BJ (cell line): ENCODE data around the gene NRG3. TPM values are rescaled to one million over a fixed set of nuclear protein-coding genes. Genes with fewer than 3 reads are reported as not detected.

Source experiments
- CTCF ChIA-PET: fragments of 350-600 bp; formaldehyde crosslinking; extraction: SDS; loops from one replicate; lab custom pipeline; 2021; ENCODE audit warnings: antibody characterized with exemption, inconsistent platforms; lab: Yijun Ruan, JAX
- POLR2A ChIA-PET: fragments of 300-600 bp; sonication (Branson Sonifier 250); formaldehyde crosslinking; extraction: SDS; loops from one replicate; lab custom pipeline; 2021; ENCODE audit warnings: antibody characterized with exemption; lab: Charles Lee
- DNase-seq: peaks from one replicate; pipeline ENCODE4 v3.0.0-alpha.2; 2011; ENCODE audit warnings: low read depth
- H3K27me3 ChIP-seq: 2 replicates; pipeline ENCODE4 v1.6.0; 2011; ENCODE audit warnings: low read length; ENCODE audit not compliant: control insufficient read depth, insufficient read depth
- H3K36me3 ChIP-seq: 2 replicates; pipeline ENCODE4 v1.5.1; 2011; ENCODE audit warnings: low read length; ENCODE audit not compliant: control insufficient read depth, insufficient read depth
- H3K4me3 ChIP-seq: 2 replicates; pipeline ENCODE4 v1.5.1; 2011; ENCODE audit warnings: low read depth, mild to moderate bottlenecking, control low read depth, low read length
- CTCF ChIP-seq: IDR thresholded peaks from 2 replicates; pipeline ENCODE4 v1.5.1; 2011; ENCODE audit warnings: low read depth, mild to moderate bottlenecking, control low read depth, inconsistent platforms, low read length, moderate library complexity; ENCODE audit not compliant: insufficient read depth
- polyA plus RNA-seq: library from polyadenylated mRNA; depleted of rRNA; stranded (reverse); fragments of >200 nt; gene quantifications from 2 replicates; pipeline ENCODE4 v1.2.3, GENCODE V29; 2011

NRG3 gene
- polyA plus RNA-seq, 1 experiment, result not detected

GRCh38 chr10:81978238-81978637 is 103.2 kb downstream of the NRG3 start:
- ChIA-PET CTCF (no interaction called here), POLR2A (no interaction called here)
- H3K27me3 ChIP-seq, result no peaks in the 10 kb centered on the region
- no peak for TF ChIP-seq CTCF
- DNase-seq, result no peak
- no peaks in the 10 kb centered on the region for H3K36me3 ChIP-seq
- no peak overlapping the region for H3K4me3 ChIP-seq

GRCh38 chr10:81981724-81982123 is 106.7 kb downstream of the NRG3 start:
- no peak for DNase-seq
- ChIA-PET POLR2A (no interaction called here), CTCF (no interaction called here)
- TF ChIP-seq CTCF, result no peak
- H3K4me3 ChIP-seq, result no peak overlapping the region
- no peaks in the 10 kb centered on the region for H3K27me3 ChIP-seq
- no peaks in the 10 kb centered on the region for H3K36me3 ChIP-seq

GRCh38 chr10:81984428-81984827 is 109.4 kb downstream of the NRG3 start:
- no peak for DNase-seq
- POLR2A ChIA-PET, result no interaction called here
- H3K27me3 ChIP-seq, result no peaks in the 10 kb centered on the region
- no peak for TF ChIP-seq CTCF
- no peak overlapping the region for H3K4me3 ChIP-seq
- CTCF ChIA-PET, result no interaction called here
- H3K36me3 ChIP-seq, result no peaks in the 10 kb centered on the region

- H3K4me3 ChIP-seq, result no peak overlapping the region
- no peaks in the 10 kb centered on the region for H3K27me3 ChIP-seq
- no peak for DNase-seq
- ChIA-PET POLR2A (no interaction called here), CTCF (no interaction called here)
- H3K36me3 ChIP-seq, result no peaks in the 10 kb centered on the region
- no peak for TF ChIP-seq CTCF
These were observed 120.3 kb downstream of the NRG3 start for GRCh38 chr10:81995254-81995653.

GRCh38 chr10:81996927-81997326 is 121.9 kb downstream of the NRG3 start:
- DNase-seq, result no peak
- Histone ChIP-seq H3K4me3 (no peak overlapping the region), H3K36me3 (no peaks in the 10 kb centered on the region), H3K27me3 (no peaks in the 10 kb centered on the region)
- no peak for TF ChIP-seq CTCF
- CTCF ChIA-PET, result no interaction called here
- POLR2A ChIA-PET, result no interaction called here
